NCI-H82 treated with DMSO at 0.1 percent for 48 hours (cell line): ENCODE results near the gene SP2.
A peak's percentile ranks its signal among the peaks of the same experiment; 100 is the strongest.

Experiments
- DNase-seq: peaks from one replicate; lab custom pipeline; 2025; ENCODE audit not compliant: unreplicated experiment; lab: John Stamatoyannopoulos, UW

SP2 gene

DNA sequence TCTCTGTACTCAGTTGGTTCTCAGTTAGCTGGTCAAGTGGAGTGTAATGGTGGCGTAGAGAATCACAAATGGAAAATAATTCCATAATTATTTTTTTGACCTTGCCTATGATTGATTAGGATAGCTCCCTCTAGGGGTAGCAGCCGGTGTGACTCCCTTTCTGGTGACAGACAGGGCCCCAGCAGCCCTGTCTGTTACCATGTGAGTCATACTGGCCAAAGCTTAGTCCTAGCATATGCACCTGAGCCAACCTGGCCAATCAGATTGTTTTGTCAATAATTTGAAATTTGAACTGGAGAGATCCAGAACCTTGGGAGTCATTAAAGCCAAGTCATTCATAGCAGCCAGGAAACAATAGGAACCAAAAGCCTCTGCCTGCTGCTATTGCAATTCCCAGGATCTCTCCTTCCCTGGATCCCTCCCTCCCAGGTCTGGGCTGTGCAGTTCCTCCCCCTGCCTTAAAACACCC, 50.9 kb downstream of the SP2 start:
- DNase-seq = peak; percentile 52

- DNase-seq = no peak
Observed at GRCh38 chr17:47948706-47949196, 52.7 kb downstream of the SP2 start.

DNA sequence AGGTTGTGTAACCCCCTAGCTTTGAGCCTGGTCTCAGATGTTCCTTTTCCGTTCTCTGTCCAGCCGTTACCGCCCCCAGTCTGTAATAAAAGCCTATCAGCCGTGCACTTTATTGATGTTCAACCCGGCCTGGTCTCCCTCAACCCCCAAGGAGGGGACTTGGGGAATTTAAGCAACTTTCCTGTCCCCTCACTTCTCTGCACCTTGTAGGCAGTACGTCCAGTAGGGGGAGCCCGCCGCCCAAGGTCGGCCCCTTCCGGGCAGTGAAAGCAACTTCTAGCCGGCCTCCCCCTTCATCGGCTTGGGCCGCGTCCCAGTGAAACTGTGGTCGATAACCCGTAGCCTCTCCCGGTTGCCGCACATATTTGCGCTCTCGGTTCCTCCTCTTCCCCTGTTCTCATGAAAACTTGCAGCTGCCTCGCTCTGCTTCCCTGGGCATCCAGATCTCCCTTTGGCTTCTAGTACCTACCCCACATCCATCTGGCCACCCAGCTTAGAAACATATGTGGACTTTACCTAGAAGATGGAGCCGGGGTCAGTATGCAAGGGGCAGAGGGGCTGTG, 53.2 kb downstream of the SP2 start:
- DNase-seq = peak; percentile 65

DNA sequence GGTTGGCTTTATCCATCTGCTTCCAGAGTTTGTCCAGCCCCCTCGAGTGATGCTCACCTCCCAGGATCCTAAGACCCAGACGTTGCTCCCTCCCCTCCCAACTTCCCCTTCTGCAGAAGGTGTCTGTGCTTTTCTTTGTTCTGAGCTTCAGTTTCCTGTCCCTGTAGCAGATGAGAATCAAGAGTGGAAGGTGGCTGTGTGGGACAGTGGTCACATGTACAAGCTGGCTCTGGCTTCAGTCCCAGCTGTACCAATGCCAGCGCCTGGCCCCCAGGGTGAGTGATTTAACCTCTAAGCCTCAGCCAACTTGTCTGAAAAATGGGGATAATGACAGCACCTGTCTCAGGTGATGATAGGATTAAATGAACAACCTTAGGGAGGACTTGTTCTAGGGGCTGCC, 53.9 kb downstream of the SP2 start:
- no peak for DNase-seq

GRCh38 chr17:47950448-47950847, 54.4 kb downstream of the SP2 start:
- no peak for DNase-seq

DNA sequence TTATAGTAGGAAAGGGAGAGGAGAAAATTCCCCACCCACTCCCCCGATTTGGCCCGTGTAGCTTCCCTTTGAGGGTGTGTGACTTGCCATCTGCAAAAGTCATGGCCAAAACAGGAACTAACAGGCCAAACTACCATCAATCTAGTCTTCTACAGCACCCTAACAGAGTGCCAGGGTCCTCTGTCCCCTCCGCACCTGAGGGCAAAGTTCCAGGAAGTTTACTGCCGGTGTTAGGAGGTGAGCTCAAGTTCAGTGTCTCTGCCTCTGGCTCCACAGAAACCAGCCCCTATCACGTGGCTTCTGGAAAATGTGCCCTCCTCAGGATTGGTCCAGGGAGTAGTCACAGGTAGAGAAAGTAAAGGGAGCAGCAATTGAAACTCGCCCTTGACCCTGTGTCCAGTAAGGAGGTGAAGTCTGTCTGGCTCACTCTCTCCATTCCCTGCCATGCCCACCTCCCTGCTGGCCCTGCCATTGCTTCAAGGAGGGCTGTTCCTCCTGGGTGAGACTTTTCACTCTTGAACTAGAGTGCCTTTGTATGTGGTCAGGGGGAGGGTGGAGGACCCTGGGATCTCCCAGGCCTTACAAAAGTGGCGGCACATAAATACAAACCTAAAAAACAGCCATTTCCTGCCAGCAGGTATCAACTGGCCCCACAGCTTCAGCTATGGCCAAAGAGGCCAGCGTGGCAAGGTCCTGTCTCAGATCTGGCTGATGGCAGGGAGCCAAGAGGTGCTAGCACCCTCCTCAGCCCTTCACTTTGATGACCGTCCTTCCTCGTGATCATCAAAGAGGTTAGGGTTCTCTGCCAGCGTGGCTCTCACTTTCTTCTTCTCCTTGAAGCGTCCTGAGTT, 56.4 kb downstream of the SP2 start:
- DNase-seq = no peak

GRCh38 chr17:47953909-47954308, 57.9 kb downstream of the SP2 start:
- no peak for DNase-seq

DNA sequence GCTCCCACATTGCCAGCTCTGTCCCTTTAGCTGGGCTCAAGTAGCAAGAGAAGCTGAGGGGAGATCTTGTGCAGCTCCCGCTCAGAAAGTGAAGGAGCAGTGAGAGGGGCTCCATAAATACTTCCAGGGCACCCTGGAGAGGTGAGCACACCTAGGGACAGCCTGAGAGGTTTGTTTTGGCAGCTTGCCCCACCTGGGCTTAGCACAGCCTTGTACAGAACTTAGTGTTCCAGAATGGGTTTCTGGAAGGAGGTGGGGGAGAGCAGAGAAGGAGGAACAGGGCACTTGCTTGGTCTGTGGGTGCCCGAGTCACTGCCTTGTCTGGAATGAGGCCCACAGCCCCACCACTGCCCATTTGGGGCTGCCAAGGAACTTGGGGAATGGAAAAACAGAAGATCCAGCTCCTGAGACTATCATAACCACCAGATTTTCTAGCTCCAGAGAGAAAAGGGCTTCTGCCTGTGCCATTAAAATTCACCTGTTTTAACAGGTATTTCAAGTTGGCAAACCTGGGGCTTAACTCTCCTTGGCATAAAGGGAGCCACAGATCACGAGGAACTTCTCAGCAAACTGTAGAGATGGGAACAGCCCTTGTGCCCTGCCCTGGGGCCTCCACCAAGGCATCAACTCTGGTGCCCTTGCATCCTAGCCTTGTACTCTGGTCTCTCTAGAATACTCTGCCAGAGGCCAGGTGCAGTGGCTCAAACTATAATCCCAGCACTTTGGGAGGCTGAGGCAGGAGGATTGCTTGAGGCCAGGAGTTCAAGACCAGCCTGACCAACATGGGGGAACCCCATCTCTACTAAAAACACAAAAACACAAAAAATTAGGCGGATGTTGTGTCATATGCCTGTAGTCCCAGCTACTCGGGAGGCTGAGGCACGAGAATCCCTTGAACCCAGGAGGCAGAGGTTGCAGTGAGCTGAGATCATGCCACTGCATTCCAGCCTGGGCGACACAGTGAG, 59.7 kb downstream of the SP2 start:
- no peak for DNase-seq

DNA sequence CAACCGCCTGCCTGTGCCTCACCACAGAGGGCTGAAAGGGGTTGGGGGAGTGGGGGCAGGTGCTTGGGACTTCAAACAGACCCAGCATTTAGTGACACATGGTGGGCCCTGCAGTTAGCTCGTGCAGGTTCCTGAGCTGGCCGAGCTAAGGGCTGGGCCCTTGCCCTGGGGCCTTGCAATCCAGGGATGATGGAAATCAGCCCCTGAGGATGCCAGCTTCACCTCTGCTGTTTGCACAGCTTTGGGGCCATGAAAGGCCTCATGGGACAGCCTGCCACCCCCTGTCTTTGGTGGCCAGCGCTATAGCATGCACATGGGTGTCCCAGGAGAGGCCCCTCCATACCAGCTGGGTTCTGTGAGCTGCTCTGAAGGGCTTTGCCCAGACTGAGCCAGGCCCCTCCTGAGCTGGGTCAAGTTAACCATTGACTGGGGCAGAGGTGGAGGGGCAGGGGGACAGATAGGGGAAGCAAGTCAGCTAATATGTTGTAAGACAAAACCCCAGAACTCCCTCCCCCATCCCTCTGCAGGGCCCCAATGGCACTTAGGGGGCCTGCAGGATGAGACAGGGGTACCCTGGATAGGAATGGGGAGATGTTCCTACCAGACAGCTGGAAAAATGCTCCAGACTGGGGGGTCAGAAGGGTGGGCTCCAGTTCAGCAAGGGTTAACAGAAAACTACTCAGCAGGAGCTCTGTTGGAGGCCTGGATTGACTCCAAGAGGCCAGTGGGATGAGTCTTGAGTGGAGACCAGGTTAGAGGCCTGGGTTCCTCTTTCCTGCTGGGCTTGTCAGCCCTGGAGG, 61.0 kb downstream of the SP2 start:
- no peak for DNase-seq

- no peak for DNase-seq
Observed at GRCh38 chr17:47957591-47958490, 61.8 kb downstream of the SP2 start, which contains the start of gene PRR15L. PRR15L (minus strand) TSS chr17:47957883; CDS start chr17:47953234, 4,649 bp downstream.

DNA sequence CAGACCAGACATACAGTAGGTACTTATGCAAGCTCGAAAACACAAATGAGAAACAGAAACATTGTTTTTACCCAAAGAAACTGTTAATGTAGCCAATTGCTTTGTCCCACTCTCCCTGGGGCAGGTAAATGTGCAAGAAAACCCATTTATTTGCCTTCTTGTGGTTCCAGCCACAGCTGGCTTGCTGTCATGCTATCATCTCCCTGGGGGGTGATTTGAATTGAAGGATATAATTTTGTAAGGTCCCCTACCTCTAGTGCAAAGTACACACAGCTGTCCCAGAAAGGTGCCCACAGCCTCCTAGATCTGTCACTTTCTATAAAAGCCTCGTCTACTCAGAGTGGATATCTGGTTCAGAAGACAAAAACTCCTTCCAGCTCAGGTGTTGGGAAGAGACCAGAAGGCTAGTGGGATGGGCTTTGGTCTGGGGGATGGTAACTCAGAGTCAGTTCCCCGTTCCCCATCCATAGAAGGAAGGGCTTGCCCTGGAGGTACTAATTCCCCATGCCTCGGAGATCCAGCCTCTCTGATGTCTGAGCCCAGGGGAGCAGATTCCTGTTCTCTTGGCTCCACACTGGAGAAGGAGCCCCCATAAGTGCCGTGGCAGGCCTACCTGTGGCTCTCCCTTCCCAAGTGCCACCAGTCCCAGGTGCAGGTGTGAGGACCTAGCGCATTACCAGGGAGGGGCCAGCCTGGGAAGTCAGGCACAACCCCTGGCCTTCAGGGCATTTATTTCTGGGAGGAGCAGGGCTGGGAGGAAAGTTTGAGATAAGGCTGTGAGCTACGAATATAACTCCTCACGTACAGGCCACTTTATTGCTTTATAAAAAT, 64.0 kb downstream of the SP2 start:
- DNase-seq = no peak

DNA sequence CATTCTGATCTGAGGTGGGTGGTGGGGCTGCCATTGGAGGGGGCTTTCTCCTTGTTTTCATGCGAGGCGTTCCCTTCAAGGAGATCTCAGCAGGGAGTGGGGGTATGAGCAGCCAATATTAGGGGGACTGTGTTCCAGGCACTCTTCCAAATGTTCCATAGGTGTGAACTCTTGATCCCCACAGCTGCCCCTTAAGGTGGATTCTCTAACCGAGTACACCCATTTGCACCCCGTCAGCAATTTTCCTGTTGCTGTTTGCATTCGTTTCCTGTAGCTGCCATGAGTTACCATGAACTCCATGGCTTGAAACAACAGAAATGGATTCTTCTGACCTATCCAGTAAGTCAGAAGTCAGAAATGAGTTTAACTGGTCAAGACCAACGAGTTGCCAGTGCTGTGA, 65.4 kb downstream of the SP2 start:
- no peak for DNase-seq

DNA sequence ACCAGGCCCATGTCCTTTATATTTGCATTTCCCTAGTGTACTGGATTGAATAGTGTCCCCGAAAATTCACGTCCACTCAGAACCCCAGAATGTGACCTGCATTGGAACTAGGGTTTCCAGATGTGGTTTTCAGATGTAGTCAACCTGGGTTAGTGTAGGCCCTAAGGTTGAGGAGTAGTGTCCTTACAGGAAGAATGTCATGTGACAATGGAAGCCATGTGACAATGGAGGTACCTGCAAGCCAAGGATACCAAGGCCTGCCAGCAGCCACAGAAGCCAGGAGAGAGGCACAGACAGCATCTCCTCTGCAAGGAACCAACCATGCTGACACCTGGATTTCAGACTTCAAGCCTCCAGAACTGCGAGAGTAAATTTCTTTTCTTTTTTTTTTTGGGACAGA, 66.9 kb downstream of the SP2 start:
- no peak for DNase-seq

GRCh38 chr17:47964856-47965255, 68.8 kb downstream of the SP2 start:
- no peak for DNase-seq

DNA sequence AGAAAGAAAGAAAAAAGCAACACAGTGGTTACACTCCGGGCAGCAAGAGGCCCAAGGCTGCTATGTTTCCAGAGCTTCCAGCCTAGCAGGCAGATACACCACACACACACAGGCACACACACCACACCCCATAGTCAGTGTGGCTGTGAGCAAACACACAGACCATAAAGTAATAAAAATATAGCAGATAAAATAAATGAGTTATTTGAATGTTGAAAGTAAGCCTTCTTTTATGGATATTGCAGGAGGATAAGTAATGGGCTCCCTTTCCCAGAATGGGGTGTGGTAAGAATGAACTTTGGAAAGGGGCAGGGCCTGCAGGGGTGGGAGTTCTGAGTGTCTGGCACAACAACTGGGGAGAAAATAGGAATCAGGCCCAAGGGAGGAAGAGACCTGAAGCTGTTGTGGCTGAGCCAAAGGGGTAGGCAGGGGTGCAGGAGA, 70.1 kb downstream of the SP2 start:
- no peak for DNase-seq

GRCh38 chr17:47967607-47968252, 71.7 kb downstream of the SP2 start:
- DNase-seq = no peak

DNA sequence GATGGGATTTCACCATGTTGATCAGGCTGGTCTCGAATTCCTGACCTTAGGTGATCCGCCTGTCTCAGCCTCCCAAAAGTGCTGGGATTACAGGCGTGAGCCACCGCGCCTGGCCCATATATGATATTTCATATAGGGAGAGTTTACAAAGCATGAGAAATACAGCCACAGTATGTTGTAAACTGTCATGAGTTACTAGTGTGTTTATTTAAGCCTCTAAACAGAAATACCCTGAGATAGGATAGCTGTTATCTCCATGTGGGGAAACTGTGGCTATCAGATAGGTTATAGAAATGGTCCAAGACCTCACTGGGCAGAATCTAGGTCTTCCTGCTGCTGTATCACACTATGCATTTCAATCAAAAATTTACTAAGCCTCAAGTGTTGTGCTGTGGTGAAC, 72.8 kb downstream of the SP2 start:
- no peak for DNase-seq
